ENCODE results near the gene CT45A6. TPM values are rescaled to one million over a fixed set of nuclear protein-coding genes. Genes with fewer than 3 reads are reported as not detected.
"Not testable (repeated sequence)": the region's sequence is repeated elsewhere in the genome, so short reads cannot be mapped to it uniquely, and the experiment has no call there.

CT45A6 gene, protein sequence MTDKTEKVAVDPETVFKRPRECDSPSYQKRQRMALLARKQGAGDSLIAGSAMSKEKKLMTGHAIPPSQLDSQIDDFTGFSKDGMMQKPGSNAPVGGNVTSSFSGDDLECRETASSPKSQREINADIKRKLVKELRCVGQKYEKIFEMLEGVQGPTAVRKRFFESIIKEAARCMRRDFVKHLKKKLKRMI
- total RNA-seq = not detected

DNA sequence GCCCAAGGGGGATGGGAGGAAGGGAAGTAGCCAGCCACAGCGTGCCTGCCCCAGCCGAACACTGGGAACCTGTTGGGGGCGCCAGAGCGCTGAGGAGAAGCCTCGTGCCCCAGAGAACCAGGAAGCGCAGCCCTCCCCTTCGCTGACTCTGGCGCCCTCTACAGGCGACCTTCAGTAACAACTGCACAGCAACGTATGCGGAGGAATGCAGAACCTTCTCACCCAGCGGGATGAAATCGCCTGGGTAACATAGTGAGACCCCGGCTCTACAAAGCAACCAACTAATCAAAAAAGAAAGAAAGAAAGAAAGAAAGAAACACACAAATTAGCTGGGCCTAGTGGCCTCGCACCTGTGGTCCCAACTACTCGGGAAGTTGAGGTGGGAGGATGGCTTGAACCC lies at the start of gene CT45A6:
Gene CT45A6 (minus strand): TSS at position 101 of the 400 bp plus-strand sequence. CDS start 3,794 bp downstream, outside the sequence.
- H3K36me3 ChIP-seq, H3K4me3 ChIP-seq, H3K9me3 ChIP-seq, ATAC-seq, H3K27ac ChIP-seq, H3K4me1 ChIP-seq, H3K27me3 ChIP-seq: not testable (repeated sequence)
- no CpG with 5 or more reads among the region's 16 CpGs for WGBS, 2 donors (ENCODE audit: low coverage in 1 of 2)

GRCh38 chrX:135837180-135837579 lies 34.6 kb upstream of the CT45A6 start, which contains the start of gene CT45A7:
Gene CT45A7, minus strand, starts transcription at chrX:135837280. Its CDS starts 3,747 bp downstream, at chrX:135833533.
- H3K27ac ChIP-seq, H3K9me3 ChIP-seq, ATAC-seq, H3K27me3 ChIP-seq, H3K4me1 ChIP-seq, H3K4me3 ChIP-seq, H3K36me3 ChIP-seq: not testable (repeated sequence)
- WGBS, 2 donors (ENCODE audit: low coverage in 1 of 2) = no CpG with 5 or more reads among the region's 17 CpGs

GRCh38 chrX:135819912-135820311 lies 17.3 kb upstream of the CT45A6 start, which contains the start of gene CT45A2:
Gene CT45A2, minus strand, starts transcription at chrX:135820012. Its CDS starts 3,747 bp downstream, at chrX:135816265.
- no CpG with 5 or more reads among the region's 17 CpGs for WGBS, 2 donors (ENCODE audit: low coverage in 1 of 2)
- not testable (repeated sequence) for H3K9me3 ChIP-seq, H3K4me1 ChIP-seq, H3K27ac ChIP-seq, H3K36me3 ChIP-seq, H3K4me3 ChIP-seq, ATAC-seq, H3K27me3 ChIP-seq

DNA sequence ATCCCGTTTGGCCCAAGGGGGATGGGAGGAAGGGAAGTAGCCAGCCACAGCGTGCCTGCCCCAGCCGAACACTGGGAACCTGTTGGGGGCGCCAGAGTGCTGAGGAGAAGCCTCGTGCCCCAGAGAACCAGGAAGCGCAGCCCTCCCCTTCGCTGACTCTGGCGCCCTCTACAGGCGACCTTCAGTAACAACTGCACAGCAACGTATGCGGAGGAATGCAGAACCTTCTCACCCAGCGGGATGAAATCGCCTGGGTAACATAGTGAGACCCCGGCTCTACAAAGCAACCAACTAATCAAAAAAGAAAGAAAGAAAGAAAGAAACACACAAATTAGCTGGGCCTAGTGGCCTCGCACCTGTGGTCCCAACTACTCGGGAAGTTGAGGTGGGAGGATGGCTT lies 17.2 kb downstream of the CT45A6 start, which contains the start of gene CT45A5:
Gene CT45A5 (minus strand): TSS at position 101 of the 400 bp plus-strand sequence. CDS start 3,774 bp downstream, outside the sequence.
- not testable (repeated sequence) for H3K4me3 ChIP-seq, H3K36me3 ChIP-seq, H3K27me3 ChIP-seq, H3K27ac ChIP-seq, H3K9me3 ChIP-seq, H3K4me1 ChIP-seq, ATAC-seq
- WGBS, 2 donors (ENCODE audit: low coverage in 1 of 2) = no CpG with 5 or more reads among the region's 16 CpGs

DNA sequence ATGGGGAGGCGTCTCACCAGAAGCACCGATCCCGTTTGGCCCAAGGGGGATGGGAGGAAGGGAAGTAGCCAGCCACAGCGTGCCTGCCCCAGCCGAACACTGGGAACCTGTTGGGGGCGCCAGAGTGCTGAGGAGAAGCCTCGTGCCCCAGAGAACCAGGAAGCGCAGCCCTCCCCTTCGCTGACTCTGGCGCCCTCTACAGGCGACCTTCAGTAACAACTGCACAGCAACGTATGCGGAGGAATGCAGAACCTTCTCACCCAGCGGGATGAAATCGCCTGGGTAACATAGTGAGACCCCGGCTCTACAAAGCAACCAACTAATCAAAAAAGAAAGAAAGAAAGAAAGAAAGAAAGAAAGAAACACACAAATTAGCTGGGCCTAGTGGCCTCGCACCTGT lies 34.5 kb downstream of the CT45A6 start, which contains the start of gene CT45A3:
Gene CT45A3 (minus strand): TSS at position 101 of the 400 bp plus-strand sequence. CDS start 3,747 bp downstream, outside the sequence.
- not testable (repeated sequence) for H3K4me3 ChIP-seq, H3K9me3 ChIP-seq, H3K4me1 ChIP-seq, ATAC-seq, H3K27me3 ChIP-seq, H3K36me3 ChIP-seq, H3K27ac ChIP-seq
- no CpG with 5 or more reads among the region's 17 CpGs for WGBS, 2 donors (ENCODE audit: low coverage in 1 of 2)

DNA sequence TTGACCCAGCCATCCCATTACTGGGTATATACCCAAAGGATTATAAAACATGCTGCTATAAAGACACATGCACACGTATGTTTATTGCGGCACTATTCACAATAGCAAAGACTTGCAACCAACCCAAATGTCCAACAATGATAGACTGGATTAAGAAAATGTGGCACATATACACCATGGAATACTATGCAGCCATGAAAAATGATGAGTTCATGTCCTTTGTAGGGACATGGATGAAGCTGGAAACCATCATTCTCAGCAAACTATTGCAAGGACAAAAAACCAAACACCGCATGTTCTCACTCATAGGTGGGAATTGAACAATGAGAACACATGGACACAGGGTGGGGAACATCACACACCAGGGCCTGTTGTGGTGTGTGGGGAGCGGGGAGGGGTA lies 57.8 kb downstream of the CT45A6 start:
- ATAC-seq, H3K4me3 ChIP-seq, H3K27ac ChIP-seq, H3K27me3 ChIP-seq, H3K4me1 ChIP-seq, H3K36me3 ChIP-seq, H3K9me3 ChIP-seq: not testable (repeated sequence)
- WGBS, 2 donors (ENCODE audit: low coverage in 1 of 2) = 96 to 100% methylated on average over 2 to 3 of the region's 4 CpGs

Other genes starting within 250 kb of the CT45A6 start
- gene CT45A1, start 89.1 kb downstream of the CT45A6 start, total RNA-seq = not detected
- not detected for gene CT45A3, start 34.6 kb downstream of the CT45A6 start, total RNA-seq
- not detected for gene CT45A5, start 17.3 kb downstream of the CT45A6 start, total RNA-seq
- gene CT45A2, start 17.2 kb upstream of the CT45A6 start, total RNA-seq = not detected
- gene CT45A7, start 34.5 kb upstream of the CT45A6 start, total RNA-seq = not detected
- gene CT45A8, start 51.8 kb upstream of the CT45A6 start, total RNA-seq = not detected
- not detected for gene CT45A9, start 69.0 kb upstream of the CT45A6 start, total RNA-seq
- not detected for gene CT45A10, start 90.7 kb upstream of the CT45A6 start, total RNA-seq
- not detected for gene SAGE1, start 90.9 kb upstream of the CT45A6 start, total RNA-seq
- 10 to 100 TPM; 33.0 to 43.9 (median 40.6) TPM for gene MMGT1, start 171.2 kb upstream of the CT45A6 start, total RNA-seq
- 10 to 100 TPM; 17.2 to 27.3 (median 20.3) TPM for gene SLC9A6, start 182.6 kb upstream of the CT45A6 start, total RNA-seq

All from gastroesophageal sphincter (tissue), 4 donors.